Colonic mucosa (tissue), 4 donors: ENCODE data around the gene UBL4B. TPM values are rescaled to one million over a fixed set of nuclear protein-coding genes. Genes with fewer than 3 reads are reported as not detected.

Experiments used
- DNase-seq: peaks from one replicate; pipeline ENCODE4 v3.0.0-alpha.2; 2020
- H3K27ac ChIP-seq: fragments of 200-600 bp; one replicate; pipeline ENCODE4 v1.8.0; 2021
- H3K27me3 ChIP-seq: fragments of 200-600 bp; one replicate; pipeline ENCODE4 v1.8.0; 2021
- H3K36me3 ChIP-seq: fragments of 200-600 bp; one replicate; pipeline ENCODE4 v1.8.0; 2021
- H3K4me1 ChIP-seq: fragments of 200-600 bp; one replicate; pipeline ENCODE4 v1.8.0; 2021; ENCODE audit warnings: mild to moderate bottlenecking
- H3K4me3 ChIP-seq: fragments of 200-600 bp; one replicate; pipeline ENCODE4 v1.8.0; 2021
- H3K9ac ChIP-seq, 2 donors: one replicate each; pipeline ENCODE4 v1.7.0; 2013; ENCODE audit warnings: control low read depth in 2 of 2, low read depth in 2 of 2, low read length in 2 of 2
- H3K9me3 ChIP-seq: fragments of 200-600 bp; one replicate; pipeline ENCODE4 v1.8.0; 2021
- CTCF ChIP-seq: fragments of 200-600 bp; IDR thresholded peaks from one replicate; pipeline ENCODE4 v1.8.0; 2022; ENCODE audit warnings: antibody characterized with exemption, mild to moderate bottlenecking
- intact Hi-C: fragments of 100-400 bp; cut with DNase I; formaldehyde crosslinking; loops from one replicate; pipeline ENCODE4 v1.14.1; 2022
- total RNA-seq, 2 donors: library from RNA; stranded (reverse); fragmentation: NEBNext Ultra II Directional in 1 of 2; extraction: Animal tissue kit (Norgen Biotek cat#: 25700) in 1 of 2; gene quantifications; one replicate each; pipeline ENCODE4 v1.2.1, GENCODE V29; 2021
- donor health status: healthy.
- donor health status: DM: no; HTN: no; CAD: no.
- donor health status: DM: no; HTN: no; CAD: no.

Gene UBL4B
- total RNA-seq, 2 donors from 2014 or later = not detected

- TF ChIP-seq CTCF = no peak
- Histone ChIP-seq H3K4me3 (no peak overlapping the region), H3K9ac (no peak overlapping the region), H3K27ac (no peak overlapping the region), H3K27me3 (no peaks in the 10 kb centered on the region), H3K36me3 (no peaks in the 10 kb centered on the region), H3K9me3 (no peaks in the 10 kb centered on the region), H3K4me1 (no peaks in the 10 kb centered on the region)
- intact Hi-C loops = no loop called here
- DNase-seq = no peak
These were observed 1.3 kb downstream of the UBL4B start for GRCh38 chr1:110113551-110113950.

- Histone ChIP-seq H3K9me3 (no peaks in the 10 kb centered on the region), H3K4me3 (no peak overlapping the region), H3K27ac (no peak overlapping the region), H3K9ac (no peak overlapping the region), H3K27me3 (no peaks in the 10 kb centered on the region), H3K36me3 (no peaks in the 10 kb centered on the region), H3K4me1 (no peaks in the 10 kb centered on the region)
- no peak for TF ChIP-seq CTCF
- intact Hi-C loops = no loop called here
- DNase-seq = no peak
These were observed 1.9 kb downstream of the UBL4B start for GRCh38 chr1:110114173-110114572.

GRCh38 chr1:110114784-110115183 lies 2.5 kb downstream of the UBL4B start:
- H3K36me3 ChIP-seq = no peaks in the 10 kb centered on the region
- no peak overlapping the region for H3K4me3 ChIP-seq
- H3K27me3 ChIP-seq = no peaks in the 10 kb centered on the region
- DNase-seq = no peak
- H3K9ac ChIP-seq = no peak overlapping the region
- no peaks in the 10 kb centered on the region for H3K4me1 ChIP-seq
- no peak for TF ChIP-seq CTCF
- intact Hi-C loops = no loop called here
- no peak overlapping the region for H3K27ac ChIP-seq
- no peaks in the 10 kb centered on the region for H3K9me3 ChIP-seq

GRCh38 chr1:110118636-110119396 lies 6.6 kb downstream of the UBL4B start:
- DNase-seq = no peak
- Histone ChIP-seq H3K27me3 (no peaks in the 10 kb centered on the region), H3K4me3 (no peak overlapping the region), H3K9me3 (no peaks in the 10 kb centered on the region), H3K4me1 (no peaks in the 10 kb centered on the region), H3K9ac (no peak overlapping the region), H3K27ac (no peak overlapping the region), H3K36me3 (no peaks in the 10 kb centered on the region)
- no peak for TF ChIP-seq CTCF
- intact Hi-C loops = no loop called here

GRCh38 chr1:110119843-110120242 lies 7.6 kb downstream of the UBL4B start:
- intact Hi-C loops = no loop called here
- Histone ChIP-seq H3K27me3 (no peaks in the 10 kb centered on the region), H3K4me1 (no peaks in the 10 kb centered on the region), H3K9ac (no peak overlapping the region), H3K27ac (no peak overlapping the region), H3K4me3 (no peak overlapping the region), H3K36me3 (no peaks in the 10 kb centered on the region), H3K9me3 (no peaks in the 10 kb centered on the region)
- no peak for TF ChIP-seq CTCF
- DNase-seq = no peak
